GM23338 (cell line): Measurements from ENCODE around the gene ZNF689.

Source experiments
- CREB1 ChIP-seq: fragments of 250-450 bp; sonication (Bioruptor Pico); IDR thresholded peaks from 2 replicates; pipeline ENCODE4 v1.5.0; 2020; ENCODE audit warnings: low read depth, mild to moderate bottlenecking, moderate library complexity
- CTCF ChIP-seq, 2 experiments: fragments of 200-600 bp in 1 of 2; sonication (generic) in 1 of 2; conservative IDR thresholded peaks; 2 replicates each; pipeline versions ENCODE4 v1.5.1 to v1.6.1; 2016 to 2017; ENCODE audit warnings: antibody characterized with exemption in 2 of 2, low read depth in 2 of 2, mild to moderate bottlenecking in 2 of 2, moderate library complexity in 1 of 2
- EZH2 ChIP-seq: fragments of 200-600 bp; sonication (generic); IDR thresholded peaks from one replicate; pipeline ENCODE4 v1.8.0; 2017; ENCODE audit warnings: antibody characterized with exemption, mild to moderate bottlenecking, low read depth; ENCODE audit not compliant: unreplicated experiment
- EZH2phosphoT487 ChIP-seq: fragments of 200-600 bp; sonication (generic); IDR thresholded peaks from one replicate; pipeline ENCODE4 v1.8.1; 2018; ENCODE audit warnings: antibody characterized with exemption; ENCODE audit not compliant: unreplicated experiment
- JUNB ChIP-seq: IDR thresholded peaks from one replicate; pipeline ENCODE4 v1.6.1; 2016; ENCODE audit warnings: antibody characterized with exemption; ENCODE audit not compliant: unreplicated experiment
- NANOG ChIP-seq: IDR thresholded peaks from 2 replicates; pipeline ENCODE4 v1.6.1; 2016; ENCODE audit warnings: antibody characterized with exemption, borderline replicate concordance
- POLR2AphosphoS5 ChIP-seq: IDR thresholded peaks from 2 replicates; pipeline ENCODE4 v1.6.1; 2016; ENCODE audit warnings: antibody characterized with exemption, low read depth
- STAT1 ChIP-seq: IDR thresholded peaks from one replicate; pipeline ENCODE4 v1.6.1; 2016; ENCODE audit warnings: antibody characterized with exemption; ENCODE audit not compliant: unreplicated experiment
- ZNF114 ChIP-seq: fragments of 250-450 bp; sonication (Bioruptor Pico); IDR thresholded peaks from 2 replicates; pipeline ENCODE4 v1.5.0; 2020; ENCODE audit warnings: mild to moderate bottlenecking, moderate library complexity
- ZNF331 ChIP-seq: fragments of 250-450 bp; sonication (Bioruptor Pico); IDR thresholded peaks from 2 replicates; pipeline ENCODE4 v1.5.0; 2020; ENCODE audit warnings: low read depth, mild to moderate bottlenecking, moderate library complexity
- TF ChIP-seq, protein P1 (sequence below): IDR thresholded peaks from one replicate; pipeline ENCODE4 v1.6.1; 2018; ENCODE audit warnings: antibody characterized with exemption; ENCODE audit not compliant: unreplicated experiment
- TF ChIP-seq, protein P2 (sequence below): IDR thresholded peaks from 2 replicates; pipeline ENCODE4 v1.6.1; 2016; ENCODE audit warnings: antibody characterized with exemption

GRCh38 chr16:30619638-30620037 is 9.4 kb upstream of the ZNF689 start:
- no peak for TF ChIP-seq CTCF (conservative IDR thresholded peaks at IDR 0.05; ENCODE audit: low read depth in 2 of 2)
- TF ChIP-seq JUNB = no peak
- TF ChIP-seq EZH2 = no peak
- TF ChIP-seq POLR2AphosphoS5 = no peak
- no peak for TF ChIP-seq EZH2phosphoT487
- TF ChIP-seq, protein P1, sequence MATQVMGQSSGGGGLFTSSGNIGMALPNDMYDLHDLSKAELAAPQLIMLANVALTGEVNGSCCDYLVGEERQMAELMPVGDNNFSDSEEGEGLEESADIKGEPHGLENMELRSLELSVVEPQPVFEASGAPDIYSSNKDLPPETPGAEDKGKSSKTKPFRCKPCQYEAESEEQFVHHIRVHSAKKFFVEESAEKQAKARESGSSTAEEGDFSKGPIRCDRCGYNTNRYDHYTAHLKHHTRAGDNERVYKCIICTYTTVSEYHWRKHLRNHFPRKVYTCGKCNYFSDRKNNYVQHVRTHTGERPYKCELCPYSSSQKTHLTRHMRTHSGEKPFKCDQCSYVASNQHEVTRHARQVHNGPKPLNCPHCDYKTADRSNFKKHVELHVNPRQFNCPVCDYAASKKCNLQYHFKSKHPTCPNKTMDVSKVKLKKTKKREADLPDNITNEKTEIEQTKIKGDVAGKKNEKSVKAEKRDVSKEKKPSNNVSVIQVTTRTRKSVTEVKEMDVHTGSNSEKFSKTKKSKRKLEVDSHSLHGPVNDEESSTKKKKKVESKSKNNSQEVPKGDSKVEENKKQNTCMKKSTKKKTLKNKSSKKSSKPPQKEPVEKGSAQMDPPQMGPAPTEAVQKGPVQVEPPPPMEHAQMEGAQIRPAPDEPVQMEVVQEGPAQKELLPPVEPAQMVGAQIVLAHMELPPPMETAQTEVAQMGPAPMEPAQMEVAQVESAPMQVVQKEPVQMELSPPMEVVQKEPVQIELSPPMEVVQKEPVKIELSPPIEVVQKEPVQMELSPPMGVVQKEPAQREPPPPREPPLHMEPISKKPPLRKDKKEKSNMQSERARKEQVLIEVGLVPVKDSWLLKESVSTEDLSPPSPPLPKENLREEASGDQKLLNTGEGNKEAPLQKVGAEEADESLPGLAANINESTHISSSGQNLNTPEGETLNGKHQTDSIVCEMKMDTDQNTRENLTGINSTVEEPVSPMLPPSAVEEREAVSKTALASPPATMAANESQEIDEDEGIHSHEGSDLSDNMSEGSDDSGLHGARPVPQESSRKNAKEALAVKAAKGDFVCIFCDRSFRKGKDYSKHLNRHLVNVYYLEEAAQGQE = no peak
- no peak for TF ChIP-seq CREB1 (CRISPR knock-in tag)
- no peak for TF ChIP-seq STAT1
- no peak for TF ChIP-seq NANOG
- TF ChIP-seq, protein P2, sequence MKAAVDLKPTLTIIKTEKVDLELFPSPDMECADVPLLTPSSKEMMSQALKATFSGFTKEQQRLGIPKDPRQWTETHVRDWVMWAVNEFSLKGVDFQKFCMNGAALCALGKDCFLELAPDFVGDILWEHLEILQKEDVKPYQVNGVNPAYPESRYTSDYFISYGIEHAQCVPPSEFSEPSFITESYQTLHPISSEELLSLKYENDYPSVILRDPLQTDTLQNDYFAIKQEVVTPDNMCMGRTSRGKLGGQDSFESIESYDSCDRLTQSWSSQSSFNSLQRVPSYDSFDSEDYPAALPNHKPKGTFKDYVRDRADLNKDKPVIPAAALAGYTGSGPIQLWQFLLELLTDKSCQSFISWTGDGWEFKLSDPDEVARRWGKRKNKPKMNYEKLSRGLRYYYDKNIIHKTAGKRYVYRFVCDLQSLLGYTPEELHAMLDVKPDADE = no peak
- no peak for TF ChIP-seq ZNF114 (CRISPR knock-in tag)
- no peak for TF ChIP-seq ZNF331
